ENCODE data around the gene ROR2.
"Not testable (repeated sequence)": the region's sequence is repeated elsewhere in the genome, so short reads cannot be mapped to it uniquely, and the experiment has no call there.

Gene ROR2

DNA sequence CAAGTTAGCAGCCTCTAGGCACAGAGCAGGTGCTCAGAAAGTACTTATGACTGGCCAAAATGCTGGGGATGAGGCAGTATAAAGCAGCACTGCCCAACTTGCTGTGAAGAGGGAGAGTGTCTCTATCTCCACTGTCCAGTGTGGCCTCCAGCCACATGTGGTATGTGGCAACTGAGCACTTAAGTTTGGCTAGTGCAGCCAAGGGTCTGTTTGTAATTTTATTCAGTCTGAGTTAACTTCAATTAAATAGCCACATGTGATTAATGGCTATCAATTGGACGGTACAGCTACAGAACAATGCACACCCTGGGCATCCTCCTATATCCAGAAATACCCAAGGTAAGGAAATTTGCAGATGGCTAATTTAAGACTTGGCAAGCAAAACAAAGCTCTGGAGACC, 26.9 kb downstream of the ROR2 start:
- DNase-seq: no peak

DNA sequence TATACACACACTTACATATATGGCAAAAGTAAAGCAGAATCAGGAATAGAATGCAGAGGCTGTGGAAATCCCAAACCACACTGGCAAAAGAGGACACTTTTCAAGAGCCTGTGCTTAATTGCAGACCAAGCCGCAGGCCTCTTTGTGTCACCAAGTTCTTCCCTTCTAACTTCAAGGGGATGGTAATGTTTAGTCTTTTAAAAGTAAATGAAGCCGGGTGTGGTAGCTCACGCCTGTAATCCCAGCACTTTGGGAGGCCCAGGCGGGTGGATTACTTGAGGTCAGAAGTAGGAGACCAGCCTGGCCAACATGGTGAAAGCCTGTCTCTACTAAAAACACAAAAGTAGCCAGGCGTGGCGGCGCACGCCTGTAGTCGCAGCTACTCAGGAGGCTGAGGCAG, 28.7 kb downstream of the ROR2 start:
- DNase-seq: no peak

DNA sequence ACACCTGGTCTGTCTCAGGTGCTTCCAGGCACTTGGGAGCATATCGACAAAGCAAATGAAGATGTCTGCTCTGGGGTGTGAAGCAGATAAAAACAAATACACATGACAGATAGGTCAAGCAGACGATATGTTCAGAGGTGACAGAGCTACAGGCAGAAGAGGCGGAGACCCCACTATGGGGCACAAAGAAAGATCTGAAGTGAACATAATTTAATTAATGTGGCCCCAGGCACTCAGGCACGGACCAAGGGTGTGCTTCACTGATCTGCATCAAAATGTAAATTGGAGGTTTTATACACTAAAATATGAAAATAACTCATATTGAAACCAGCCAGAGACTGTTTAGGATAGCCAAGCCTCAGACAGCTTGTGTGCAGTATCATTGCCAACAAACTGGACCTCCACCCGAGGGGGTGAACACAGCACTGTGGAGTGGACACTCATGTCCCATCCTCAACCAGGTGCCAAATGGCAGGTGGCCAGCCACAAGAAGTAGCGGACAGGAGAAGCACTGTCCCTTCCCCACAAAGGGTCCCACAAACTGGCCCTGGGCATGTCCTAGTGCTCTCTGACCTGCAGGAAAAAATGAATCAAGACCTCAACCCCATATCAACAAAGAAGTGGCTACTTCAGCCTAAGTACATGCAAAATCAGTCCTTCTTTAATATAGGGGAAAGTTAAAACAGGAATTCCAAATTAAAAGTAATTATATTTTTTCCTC, 29.2 kb downstream of the ROR2 start:
- DNase-seq: no peak

DNA sequence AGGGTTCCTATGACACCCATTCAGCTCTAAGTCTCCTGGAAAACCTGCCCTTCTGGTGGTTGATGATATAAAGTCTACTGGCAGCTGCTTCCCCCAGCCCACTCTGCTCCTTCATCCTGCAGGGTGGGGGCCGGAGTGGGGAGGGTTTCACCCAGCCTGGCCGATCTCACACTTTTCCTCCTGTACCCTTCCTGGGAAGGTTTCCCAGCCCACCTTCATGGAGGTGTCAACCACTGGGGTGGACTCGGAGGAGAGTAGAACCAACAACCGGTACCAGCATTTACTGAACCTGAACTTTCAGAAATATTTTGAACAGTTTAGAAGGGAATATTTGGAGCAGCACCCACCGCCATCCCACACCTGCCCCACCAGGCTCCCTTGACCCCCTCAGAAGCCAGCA, 30.4 kb downstream of the ROR2 start:
- DNase-seq: no peak

DNA sequence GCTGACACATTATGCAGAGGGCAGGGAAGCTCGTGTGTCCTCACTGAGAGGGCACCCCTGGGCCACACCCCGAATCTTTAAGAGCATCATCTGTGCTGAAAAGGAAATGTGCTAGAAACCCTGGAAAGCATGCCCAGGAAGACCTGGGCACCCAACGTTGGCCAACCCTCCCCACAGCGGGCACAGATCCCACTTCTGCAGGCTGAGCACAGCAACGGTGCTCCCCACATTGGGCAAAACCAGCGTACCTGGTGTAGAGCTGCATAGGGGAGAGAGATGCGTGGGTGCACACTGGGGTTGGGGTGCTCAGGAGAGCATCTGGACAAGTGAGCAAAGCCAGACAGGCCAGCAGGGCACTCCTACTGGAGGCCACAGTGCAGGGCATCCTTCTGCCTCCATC, 32.6 kb downstream of the ROR2 start:
- no peak for DNase-seq

DNA sequence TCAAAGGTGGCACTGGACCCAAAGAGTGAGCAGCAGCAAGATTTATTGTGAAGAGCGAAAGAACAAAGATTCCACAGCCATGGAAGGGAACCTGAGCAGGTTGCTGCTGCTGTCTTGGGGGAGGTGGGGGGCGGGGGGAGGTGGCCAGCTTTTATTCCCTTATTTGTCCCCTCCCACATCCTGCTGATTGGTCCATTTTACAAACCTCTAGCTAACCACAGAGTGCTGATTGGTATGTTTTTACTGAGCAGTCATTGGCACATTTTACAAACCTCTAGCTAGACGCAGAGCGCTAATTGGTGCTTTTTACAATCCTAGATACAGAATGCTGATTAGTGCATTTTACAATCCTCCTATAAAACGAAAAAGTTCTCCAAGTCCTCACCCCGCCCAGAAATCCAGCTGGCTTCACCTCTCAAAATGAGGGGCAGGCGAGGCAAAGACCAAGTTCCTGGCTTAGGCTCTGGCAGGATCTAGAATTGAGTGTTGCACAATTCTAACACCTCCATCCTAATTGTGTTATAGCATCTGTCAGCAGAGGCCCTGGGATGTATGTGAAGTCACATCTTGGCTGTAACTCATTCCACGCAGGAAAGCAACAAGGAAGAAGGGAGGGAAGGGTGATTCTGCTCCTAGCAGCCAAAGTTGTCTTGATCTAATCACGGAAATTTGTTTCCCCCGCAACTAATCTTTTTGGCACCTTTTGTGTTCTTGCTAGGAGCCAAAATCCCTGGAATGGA, 34.3 kb downstream of the ROR2 start:
- no peak for DNase-seq

DNA sequence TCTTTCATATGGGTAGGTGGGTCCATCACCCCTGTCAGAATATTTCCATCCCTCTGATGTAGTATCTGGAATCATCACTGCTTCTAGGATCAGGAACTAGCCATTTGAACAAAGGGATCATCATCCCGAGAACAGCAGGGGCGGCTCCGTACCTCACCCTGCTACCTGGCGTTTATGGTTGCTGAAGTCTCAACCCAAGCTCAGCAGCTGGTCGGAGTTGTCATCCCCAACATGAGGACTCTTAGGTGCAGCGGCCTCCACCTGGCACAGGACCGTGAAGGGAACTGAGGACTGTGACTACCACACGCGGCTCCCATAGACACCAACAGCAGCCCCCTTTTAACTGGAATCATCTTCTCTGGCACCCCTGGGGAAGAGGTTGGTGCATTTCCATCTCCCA, 35.1 kb downstream of the ROR2 start:
- DNase-seq: no peak

DNA sequence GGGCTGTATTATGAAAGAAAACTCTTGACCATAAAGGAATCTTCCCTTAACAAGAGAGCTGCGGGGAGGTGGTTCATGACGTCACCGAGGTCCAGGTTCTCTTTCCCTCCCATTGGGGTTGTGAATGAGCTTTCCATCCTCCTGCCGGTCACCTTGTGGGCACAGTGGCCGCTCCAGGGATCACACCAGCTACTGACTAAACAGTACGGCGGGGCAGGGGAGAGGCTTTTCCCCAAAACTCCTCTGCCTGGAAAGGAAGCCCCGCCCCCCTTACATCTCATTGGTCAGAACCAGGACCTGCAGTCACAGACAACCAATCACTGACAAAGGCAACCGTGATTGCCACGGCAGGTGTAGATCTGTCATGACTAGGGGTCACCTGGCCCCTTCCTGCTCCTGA, 35.6 kb downstream of the ROR2 start:
- DNase-seq: no peak

DNA sequence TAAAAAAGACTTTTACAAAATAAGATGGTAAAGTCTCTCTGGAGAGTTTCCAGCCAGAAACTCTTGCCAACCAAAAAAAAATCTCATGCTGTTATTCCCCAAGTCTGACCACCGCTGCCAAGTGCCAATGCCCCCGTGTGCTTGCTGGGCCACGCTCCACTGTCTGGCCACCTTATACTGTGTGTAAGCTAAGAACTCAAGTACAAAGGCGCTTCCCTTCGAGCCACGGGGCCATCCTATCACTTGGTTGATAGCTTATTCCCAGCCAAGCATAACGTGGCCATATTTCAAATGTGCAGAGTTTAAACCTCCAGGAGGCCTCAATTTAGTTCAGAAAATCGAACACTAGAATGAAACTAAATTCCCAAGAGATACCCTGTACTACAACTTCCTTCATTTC, 36.0 kb downstream of the ROR2 start:
- no peak for DNase-seq

DNA sequence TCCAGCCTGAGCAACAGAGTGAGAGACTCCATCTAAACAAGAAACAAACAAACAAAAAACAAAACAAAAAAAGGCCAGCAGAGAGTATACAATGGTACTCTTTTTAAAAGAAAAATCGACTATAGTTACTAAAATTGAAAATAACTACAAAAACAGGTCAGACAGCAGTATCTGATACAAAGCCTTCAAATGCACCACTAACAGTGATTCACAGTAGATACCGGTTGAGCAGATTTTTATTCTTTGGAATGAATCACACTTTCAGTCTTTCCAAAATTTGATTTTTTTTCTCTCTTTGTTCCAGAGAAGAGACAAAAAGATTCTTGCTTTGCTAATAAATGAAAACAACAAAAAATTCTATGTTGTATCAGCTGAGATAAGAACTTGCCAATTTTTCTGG, 36.9 kb downstream of the ROR2 start:
- no peak for DNase-seq

DNA sequence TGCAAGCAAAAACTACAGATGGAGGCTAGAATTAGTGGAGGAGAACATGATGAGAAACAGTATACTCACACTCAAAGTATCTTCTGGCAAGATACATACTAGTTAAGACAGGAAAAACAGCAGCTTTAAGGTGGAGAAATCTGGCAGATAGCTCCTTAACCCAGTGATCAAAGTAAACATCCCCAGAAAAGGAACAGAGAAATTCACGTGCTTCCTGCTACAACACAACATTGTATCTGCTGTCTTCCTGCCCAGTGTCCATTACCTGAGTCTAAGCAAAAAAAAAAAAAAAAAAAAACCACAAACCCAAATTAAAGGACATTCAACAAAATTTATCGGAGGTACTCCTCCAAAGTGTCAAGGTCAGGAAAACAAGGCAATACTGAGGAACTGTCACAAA, 38.4 kb downstream of the ROR2 start:
- DNase-seq: no peak

DNA sequence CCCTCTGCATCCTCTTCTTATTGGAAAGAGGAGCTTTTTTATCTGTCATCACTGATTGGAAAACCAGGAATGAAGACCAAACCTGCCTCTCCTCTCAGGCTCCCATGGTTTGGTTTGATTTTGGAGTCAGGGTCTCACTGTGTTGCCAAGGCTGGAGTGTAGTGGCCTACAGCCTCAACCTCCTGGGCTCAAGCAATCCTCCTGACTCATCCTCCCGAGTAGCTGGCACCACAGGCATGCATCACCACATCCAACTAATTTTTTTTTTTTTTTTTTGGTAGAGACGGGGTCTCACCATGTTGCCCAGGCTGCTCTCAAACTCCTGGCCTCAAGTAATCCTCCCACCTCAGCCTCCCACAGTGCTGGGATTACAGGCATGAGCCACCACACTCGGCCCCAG, 40.8 kb downstream of the ROR2 start:
- DNase-seq: not testable (repeated sequence)

DNA sequence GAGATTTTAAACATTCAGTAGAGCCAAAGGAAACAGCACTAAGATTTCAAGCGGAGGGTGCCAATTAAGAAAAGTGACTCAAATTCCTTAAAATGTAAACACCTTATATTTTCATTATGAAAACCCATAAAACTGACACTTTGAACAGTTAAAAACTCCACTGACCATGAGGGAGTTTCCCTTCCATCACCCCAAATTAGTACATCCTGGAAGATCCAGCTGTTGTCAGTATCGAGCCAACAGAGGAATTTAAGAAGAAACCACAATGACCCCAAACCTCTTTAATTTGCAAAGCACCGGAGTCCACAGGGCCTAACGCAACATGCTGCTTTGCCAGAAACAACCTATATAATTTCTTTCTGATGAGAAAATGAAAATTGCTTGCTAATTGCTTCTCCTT, 41.3 kb downstream of the ROR2 start:
- DNase-seq: no peak

DNA sequence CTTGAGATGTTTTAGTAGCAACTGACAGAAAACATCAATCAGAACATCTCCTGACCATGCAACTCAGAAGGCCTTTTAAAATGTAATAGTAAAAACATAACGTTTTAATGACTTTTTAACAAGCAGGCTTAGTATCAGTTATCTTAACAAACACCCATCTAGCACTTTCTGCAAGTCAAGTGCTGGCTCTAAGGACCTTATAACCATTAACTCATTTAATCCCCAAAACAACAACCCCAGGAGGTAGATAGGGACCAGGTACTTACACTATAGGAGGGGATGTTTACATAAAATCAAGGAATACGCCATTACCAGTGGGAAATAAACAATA, 41.8 kb downstream of the ROR2 start:
- no peak for DNase-seq

DNA sequence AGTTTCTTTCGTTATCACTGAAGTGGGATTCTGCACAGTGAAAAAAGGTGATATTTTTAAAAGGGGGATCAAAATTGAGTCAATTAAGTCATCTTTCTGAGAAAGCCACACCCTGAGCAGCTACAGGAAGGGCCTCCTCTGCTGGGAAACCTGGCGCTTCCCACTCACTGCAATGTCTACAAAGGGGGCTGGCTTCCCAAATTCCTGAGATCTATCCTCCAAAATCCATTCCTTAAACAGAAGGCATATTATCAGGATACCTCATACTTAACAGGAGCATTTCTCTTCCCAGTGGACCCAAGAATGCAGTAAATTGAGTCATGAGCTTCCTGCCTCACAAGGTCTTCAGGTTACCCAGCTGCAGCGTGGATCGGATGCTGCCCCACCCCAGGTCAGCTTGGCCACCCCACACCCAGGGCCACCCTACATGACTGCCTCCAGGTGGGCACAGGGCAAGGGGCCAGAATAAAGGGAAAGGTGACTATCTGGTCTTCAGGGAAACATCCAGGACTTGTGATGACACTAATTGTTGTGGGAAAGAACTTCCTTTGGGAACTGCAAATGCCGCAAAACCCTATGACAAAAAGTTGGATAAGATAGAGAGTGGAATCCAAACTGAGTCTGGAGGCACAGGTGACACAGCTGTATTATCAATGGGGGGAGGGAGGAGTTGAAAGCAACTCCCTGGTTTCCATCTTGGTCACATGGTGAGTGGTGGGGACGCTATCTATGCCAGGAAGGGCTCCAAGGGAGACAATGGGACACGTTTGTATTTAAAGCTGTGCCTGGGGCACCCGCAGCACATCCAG, 42.3 kb downstream of the ROR2 start:
- DNase-seq: no peak

DNA sequence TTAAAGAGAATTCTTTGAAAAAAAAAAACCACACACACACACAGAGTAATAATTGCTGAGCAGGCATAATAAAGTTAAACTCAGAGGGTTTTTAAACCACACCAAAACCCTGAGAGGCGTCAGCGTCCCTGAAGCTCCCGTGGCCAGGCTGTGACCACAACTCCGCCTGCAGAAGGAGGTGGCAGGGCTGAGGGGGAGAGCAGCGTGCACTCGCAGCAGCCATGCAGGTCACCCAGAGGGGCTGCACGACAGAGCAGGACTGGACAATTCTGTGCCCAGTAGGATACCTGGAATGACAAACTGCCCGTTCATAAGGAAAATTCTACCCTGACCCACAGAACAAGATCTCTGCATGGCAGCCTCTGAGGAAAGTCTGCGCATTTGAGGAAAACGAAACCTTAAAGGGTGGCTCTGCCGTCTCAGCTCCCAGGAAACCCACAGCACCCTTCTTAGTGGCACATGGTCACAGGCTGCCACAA, 44.0 kb downstream of the ROR2 start:
- no peak for DNase-seq

DNA sequence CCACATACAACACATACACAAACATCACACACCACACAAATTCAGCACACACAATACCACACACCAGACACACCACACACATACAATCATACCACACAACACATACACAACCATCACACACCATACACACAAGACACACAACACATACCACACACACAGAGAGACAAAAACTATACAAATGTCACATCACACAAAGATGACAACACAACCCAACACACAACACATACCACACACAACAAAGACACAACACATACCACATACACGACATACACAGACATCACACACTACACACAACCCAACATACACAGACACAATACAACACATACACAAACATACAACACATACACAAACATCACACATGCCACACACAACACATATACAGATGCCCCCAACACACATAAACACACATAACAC, 44.8 kb downstream of the ROR2 start:
- no peak for DNase-seq

DNA sequence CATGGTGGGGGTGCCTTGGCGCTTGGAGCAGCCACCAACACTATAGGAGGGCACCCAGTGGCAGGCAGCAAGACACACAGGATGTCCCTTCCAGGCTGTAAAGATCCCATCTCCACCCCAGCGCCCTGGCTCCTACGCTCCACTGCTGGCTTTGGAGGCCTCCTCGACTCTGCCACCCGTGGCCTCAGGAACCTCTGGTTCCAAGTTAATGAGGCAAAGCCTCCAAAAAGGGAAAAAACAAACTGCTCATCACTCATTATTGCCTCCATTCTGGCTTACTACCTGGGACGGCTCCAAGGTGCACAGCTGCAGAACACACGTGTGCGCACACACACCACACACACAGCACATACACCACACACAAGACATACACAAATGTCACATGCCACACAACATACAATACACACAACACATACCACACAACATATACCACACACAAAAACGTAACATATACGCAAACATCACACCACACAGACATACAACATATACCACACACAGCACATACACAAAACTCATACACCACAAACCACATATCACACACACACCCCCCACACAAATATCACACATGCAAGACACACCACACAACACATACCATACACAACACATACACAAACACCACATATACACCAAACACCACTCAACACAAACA, 45.3 kb downstream of the ROR2 start:
- no peak for DNase-seq

DNA sequence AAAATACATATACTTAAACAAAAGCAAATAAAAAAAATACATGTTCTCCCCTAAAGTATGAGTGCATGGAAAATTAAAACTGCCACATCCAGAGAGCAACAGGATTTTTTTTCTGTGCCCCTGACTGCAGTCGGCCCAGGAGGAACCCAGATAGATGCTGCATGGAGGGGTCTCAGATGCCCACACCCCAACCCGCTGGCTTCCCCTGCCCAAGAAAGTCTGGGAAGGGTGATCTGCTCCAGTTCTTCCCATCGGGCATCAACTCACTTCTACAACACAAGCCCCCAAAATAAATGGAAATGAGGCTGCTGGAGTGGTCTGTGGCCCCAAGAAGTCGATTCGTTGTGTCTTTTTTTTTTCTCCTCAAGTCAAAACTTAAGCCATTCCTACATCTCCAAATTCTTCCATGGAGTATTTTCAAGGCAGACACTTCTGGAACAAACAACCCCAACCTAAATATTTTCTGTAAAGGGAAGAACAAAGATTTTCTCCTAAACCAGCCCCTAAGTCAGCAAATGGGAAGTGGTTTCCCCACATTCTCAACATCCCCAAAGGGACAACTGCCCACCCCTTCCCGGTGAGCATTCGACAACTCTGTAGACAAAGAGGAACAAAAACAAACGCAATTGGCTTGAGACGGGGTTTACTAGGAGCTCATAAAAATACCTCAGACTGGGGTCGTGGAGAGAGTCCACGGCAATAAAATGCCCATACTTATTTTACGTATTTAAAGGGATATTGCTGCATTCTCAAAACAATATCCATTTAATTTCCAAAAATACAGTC, 46.7 kb downstream of the ROR2 start:
- DNase-seq: no peak

DNA sequence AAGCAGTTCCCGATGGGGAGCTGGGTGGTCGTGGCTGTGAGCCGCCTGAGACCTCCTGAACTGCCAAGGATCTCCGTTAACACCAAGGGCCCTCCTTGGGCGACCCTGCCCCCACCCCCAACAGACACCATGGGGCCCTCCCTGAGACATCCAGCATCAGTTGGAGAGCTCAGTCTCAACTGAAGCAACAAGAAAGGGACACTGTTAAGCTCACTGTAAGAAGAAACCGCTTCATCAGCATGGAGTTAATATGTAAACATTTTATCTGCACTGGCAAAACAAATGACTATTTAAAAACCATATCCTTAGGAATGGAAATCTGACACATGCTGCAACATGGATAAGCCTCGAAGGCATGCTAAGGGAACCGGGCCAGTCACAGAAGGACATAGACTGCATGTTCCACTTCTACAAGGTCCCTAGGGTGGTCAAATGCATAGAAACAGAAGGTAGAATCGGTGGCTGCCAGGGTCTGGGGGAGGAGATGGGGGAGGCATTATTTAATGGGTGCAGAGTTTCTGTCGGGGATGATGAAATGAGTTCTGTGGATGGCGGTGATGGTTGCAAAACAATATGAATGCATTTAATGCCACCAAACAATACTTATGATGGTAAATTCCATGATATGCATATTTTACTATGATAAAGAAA, 47.4 kb downstream of the ROR2 start:
- DNase-seq: no peak

DNA sequence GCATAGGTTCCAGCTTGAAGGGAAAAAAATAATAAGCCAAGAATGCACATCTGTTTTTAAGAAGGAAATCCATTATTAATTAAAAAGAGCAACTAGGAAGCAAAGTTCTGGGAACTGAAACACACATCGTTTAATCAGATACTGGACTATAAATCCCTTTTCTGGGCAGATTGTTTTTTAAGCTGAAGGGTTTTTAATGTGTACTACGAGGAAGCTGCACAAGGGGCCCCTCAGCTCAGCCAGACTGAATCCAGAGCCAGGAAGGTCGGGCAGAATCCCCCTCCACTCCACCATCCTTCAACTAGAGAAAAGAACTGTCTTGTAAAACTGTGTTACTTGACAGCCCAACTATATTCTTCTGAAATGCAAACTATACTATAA, 49.2 kb downstream of the ROR2 start:
- DNase-seq: no peak
